ENCODE measurements around the gene FAM174A.

DNA sequence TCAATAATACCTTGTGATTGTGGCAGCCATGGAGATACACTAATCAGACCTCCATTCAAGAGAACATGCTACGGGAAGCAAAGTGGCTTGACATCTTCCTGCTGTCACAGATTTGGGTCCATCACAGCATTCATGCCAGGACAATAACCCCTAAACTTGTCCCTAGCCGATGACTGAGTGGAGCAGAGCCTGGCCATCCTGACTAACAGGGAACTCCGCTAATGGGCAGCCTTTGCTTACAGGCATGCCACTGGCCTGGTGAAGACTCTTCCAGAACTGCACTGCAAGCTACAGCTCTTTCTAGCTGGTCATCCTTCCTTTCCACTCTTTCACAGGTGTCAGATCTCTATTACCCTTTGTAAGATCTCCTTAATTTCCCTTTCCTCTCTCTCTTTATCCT lies 16.0 kb downstream of the FAM174A start:
- TF ChIP-seq SUZ12 (IDR thresholded peaks at IDR 0.05; ENCODE audit: extremely low read depth, insufficient read depth, insufficient read length) (no peak), YY1 (IDR thresholded peaks at IDR 0.05; ENCODE audit: insufficient read depth, insufficient read length) (no peak)

Measured in NT2/D1 (cell line).